Activated CD4-positive, CD25-positive, alpha-beta regulatory T cell (primary cell): Measurements from ENCODE around the gene MMADHC.
"Not testable (repeated sequence)": the region's sequence is repeated elsewhere in the genome, so short reads cannot be mapped to it uniquely, and the experiment has no call there.

Experiments used
- DNase-seq, 4 experiments: peaks; one replicate each; lab custom pipeline; 2025; lab: John Stamatoyannopoulos, UW

MMADHC gene

GRCh38 chr2:149595056-149595963, 7.7 kb upstream of the MMADHC start:
- no peak for DNase-seq

GRCh38 chr2:149594411-149594810, 6.8 kb upstream of the MMADHC start:
- no peak for DNase-seq

- DNase-seq, result no peak
Observed at GRCh38 chr2:149587950-149588487, 444 bp upstream of the MMADHC start.

- no peak for DNase-seq
Observed at GRCh38 chr2:149586898-149587219, 716 bp downstream of the MMADHC start.

GRCh38 chr2:149586063-149586462, 1.5 kb downstream of the MMADHC start:
- DNase-seq, result no peak

- no peak for DNase-seq
Observed at GRCh38 chr2:149585166-149585885, 2.2 kb downstream of the MMADHC start.

DNA sequence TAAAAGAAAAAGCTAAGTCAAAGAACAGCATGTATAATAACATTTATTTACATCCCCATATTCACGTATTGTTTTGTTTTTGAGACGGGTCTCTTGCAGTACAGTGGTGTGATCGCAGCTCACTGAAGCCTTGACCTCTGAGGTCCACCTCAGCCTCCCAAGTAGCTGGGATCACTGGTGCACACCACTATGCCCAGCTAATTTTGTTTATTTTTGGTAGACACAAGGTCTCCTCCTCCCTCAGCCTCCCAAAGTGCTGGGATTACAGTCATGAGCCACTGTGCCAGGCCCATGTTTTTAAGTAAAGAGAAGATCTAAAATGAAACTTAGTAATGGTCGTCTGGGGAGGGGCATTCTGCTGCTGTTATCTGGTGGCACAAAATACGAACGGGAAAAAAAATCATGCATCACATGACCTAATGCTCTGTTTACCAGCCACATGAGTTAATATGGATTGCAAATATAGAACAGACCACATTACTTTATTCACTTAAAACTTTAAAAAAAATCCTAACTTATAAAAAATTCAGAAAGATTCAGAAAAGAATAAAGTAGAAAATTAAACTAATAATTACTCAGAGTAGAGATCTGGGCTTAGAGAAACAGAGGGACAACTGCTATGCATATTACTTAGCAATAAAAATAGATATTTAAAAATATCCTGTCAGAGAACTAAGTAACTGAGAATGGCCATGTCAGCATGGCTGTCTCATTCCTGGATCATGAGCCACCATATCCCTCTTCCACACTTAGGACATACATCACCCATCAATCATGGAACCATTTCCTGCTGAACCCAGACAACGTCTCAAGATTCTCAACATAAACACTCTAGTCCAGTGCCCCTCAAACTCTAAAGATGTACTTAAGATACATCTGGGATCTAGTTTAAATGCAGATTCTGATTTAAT, 7.3 kb downstream of the MMADHC start:
- DNase-seq, result no peak

DNA sequence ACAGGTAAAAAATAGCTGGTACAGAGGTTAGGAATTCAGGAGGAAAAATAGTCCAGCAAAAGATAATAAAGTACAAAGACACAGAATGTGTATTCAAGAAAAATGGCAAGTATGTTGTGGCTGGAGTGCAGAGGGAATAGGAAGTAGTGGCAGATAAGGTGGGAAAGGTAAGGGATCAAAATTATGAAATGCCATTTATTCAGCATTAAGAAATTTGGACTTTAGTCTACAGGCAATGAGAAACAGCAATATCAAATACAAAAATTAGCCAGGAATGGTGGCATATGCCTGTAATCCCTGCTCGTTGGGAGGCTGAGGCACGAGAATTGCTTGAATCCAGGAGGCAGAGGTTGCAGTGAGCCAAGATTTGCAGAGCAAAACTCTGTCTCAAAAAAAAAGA, 10.3 kb downstream of the MMADHC start:
- no peak for DNase-seq

DNA sequence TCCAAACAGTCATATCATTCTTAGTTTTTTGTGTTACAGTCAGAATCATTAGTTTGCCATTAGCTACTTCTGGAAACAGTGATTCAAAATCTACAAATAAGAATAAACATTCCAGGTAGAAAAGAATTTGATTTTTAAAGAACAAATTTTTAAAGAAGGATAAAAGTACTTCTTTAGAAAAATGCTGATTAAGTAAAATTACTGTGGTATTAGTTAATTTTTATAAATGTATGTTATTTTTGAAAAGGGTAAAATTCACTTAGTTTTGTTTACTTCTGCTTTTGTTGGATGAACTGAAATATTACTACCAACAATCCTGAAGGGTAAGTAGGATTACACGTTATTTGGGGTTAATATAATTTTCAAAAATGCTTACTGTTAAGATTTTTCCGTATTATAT, 11.8 kb downstream of the MMADHC start:
- DNase-seq, result no peak

GRCh38 chr2:149575277-149575676, 12.3 kb downstream of the MMADHC start:
- no peak for DNase-seq

- no peak for DNase-seq
Observed at GRCh38 chr2:149573760-149574159, 13.8 kb downstream of the MMADHC start.

DNA sequence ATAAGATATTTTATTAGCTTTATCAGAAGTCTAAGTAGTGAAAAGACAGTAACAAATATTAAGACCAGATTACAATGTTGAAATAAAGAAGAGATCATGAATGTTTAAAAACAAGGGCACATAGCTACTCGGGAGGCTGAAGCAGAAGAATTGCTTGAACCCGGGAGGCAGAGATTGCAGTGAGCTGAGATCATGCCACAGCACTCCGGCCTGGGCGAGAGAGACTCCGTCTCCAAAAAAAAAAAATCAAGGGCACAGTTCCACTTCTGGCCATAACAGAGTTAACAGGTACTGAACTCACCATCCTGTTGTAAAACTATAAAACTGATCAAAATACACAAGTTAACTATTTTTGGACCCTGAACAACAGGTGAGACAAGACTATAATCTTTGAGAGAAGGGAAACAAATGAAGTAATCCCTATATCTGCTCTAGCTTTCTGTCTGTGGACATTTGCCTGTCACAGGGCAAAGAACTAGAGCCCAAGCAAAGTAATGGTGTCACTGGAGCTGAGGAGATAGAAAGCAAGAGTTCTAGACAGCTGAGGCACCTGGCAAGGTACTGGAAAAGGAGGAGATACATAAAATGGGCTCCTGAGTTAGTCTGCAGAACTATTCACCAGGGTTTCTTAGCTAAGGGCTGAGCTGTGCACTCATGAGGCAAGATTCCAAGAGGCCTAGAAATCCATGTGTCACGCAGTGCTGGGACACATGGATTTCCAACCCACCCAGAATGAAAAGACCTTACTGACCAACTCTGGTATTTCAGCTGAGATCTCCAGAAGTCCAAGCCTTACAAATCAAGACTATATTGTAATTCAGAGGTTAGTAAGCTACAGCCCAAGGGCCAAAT, 15.2 kb downstream of the MMADHC start:
- no peak for DNase-seq

DNA sequence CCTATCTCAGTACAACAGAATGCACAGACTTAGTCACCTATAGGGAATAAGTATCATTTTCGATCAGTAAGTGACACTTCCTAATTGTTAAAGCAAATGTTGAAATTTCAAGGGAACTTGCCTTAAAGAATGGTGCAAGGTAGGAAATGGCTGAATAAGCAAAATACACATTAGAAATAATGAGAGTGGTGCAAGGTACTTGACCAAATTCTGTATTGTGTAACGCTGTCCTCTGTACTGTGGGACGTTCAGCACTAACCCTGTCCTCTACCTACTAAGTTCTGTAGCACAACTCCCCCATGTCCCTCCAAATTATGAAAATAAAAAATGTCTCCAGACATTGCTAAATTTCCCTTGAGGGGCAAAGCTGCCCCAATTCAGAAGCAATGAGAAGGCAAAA, 19.4 kb downstream of the MMADHC start:
- no peak for DNase-seq

GRCh38 chr2:149566652-149567051, 20.9 kb downstream of the MMADHC start:
- no peak for DNase-seq

- DNase-seq, result not testable (repeated sequence)
Observed at GRCh38 chr2:149565625-149566024, 21.9 kb downstream of the MMADHC start.

GRCh38 chr2:149564983-149565382, 22.6 kb downstream of the MMADHC start:
- no peak for DNase-seq

DNA sequence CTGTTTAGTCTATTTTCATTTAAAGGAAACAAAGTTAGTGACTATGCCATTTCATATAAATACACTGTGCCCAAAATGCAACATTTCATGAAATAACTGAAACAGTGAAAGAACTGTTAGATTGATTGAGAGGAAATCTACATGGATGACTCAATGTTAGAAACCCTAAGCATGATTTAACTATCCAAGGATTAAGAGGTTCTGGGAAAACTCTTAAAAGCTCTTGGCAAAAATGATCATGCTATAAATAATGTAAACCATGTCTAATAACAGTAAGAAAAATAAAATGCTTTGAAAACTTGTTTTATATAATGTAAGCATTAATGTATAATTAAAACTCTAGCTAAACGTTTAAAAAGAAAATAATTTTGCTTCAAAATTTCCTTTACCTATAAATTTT, 23.5 kb downstream of the MMADHC start:
- no peak for DNase-seq

GRCh38 chr2:149562324-149562723, 25.3 kb downstream of the MMADHC start:
- no peak for DNase-seq

- DNase-seq, result no peak
Observed at GRCh38 chr2:149561309-149561926, 26.2 kb downstream of the MMADHC start.

- DNase-seq, result no peak
Observed at GRCh38 chr2:149559341-149560068, 28.1 kb downstream of the MMADHC start.
